ENCODE measurements around the gene ARPIN.

- TF ChIP-seq CTCF (IDR thresholded peaks at IDR 0.05) (no peak), POLR2A (IDR thresholded peaks at IDR 0.05) (no peak)
These were observed 67.4 kb downstream of the ARPIN start for GRCh38 chr15:89845305-89845893.

All from right lobe of liver (tissue), 4 donors.